PC-9 (cell line): ENCODE results near the gene COL18A1. TPM values are rescaled to one million over a fixed set of nuclear protein-coding genes. Genes with fewer than 3 reads are reported as not detected.
"Not testable (repeated sequence)": the region's sequence is repeated elsewhere in the genome, so short reads cannot be mapped to it uniquely, and the experiment has no call there.

Experiments used
- BruUV-seq: library from RNA; stranded (reverse); fragments of 400-500 nt; replicated peaks from 2 replicates; lab custom pipeline; 2021; lab: Mats Ljungman, UMichigan
- CTCF ChIA-PET: fragments of 300-600 bp; sonication (Branson Sonifier 250); formaldehyde crosslinking; loops from one replicate; lab custom pipeline; 2022; ENCODE audit warnings: antibody characterized with exemption; lab: Charles Lee
- POLR2A ChIA-PET: fragments of 300-600 bp; sonication (Branson Sonifier 250); formaldehyde crosslinking; loops from one replicate; lab custom pipeline; 2022; ENCODE audit warnings: antibody characterized with exemption; ENCODE audit not compliant: unreplicated experiment; lab: Charles Lee
- DNase-seq, 2 experiments: peaks; one replicate each; pipeline versions ENCODE4 v3.0.0 to v3.0.0-alpha.2; 2015 to 2022; ENCODE audit warnings: mixed read lengths in 1 of 2
- H2AFZ ChIP-seq: fragments of 200-600 bp; sonication (generic); 2 replicates; pipeline ENCODE4 v1.8.1; 2017; ENCODE audit warnings: antibody characterized with exemption
- H3F3A ChIP-seq: fragments of 200-600 bp; sonication (generic); 2 replicates; pipeline ENCODE4 v1.8.1; 2017; ENCODE audit warnings: antibody characterized with exemption, mild to moderate bottlenecking, low read depth; ENCODE audit not compliant: insufficient read depth
- H3K27ac ChIP-seq: fragments of 200-600 bp; sonication (generic); 2 replicates; pipeline ENCODE4 v1.6.1; 2016; ENCODE audit warnings: mixed run types
- H3K27me3 ChIP-seq: fragments of 200-600 bp; sonication (generic); 2 replicates; pipeline ENCODE4 v1.6.1; 2016; ENCODE audit warnings: low read depth, mixed run types; ENCODE audit not compliant: insufficient read depth
- H3K36me3 ChIP-seq: fragments of 200-600 bp; sonication (generic); 2 replicates; pipeline ENCODE4 v1.6.1; 2016; ENCODE audit warnings: low read depth, mixed run types
- H3K4me1 ChIP-seq: fragments of 200-600 bp; sonication (generic); replicated peaks from 2 replicates; pipeline ENCODE4 v1.6.1; 2016; ENCODE audit warnings: mixed run types; ENCODE audit not compliant: insufficient read depth
- H3K4me2 ChIP-seq: fragments of 200-600 bp; sonication (generic); 2 replicates; pipeline ENCODE4 v1.6.1; 2017; ENCODE audit warnings: mixed run types
- H3K4me3 ChIP-seq: fragments of 200-600 bp; sonication (generic); 2 replicates; pipeline ENCODE4 v1.6.1; 2016; ENCODE audit warnings: mixed run types
- H3K79me2 ChIP-seq: fragments of 200-600 bp; sonication (generic); 2 replicates; pipeline ENCODE4 v1.6.1; 2017; ENCODE audit warnings: low read depth, mixed run types
- H3K9me2 ChIP-seq: fragments of 200-600 bp; sonication (generic); 2 replicates; pipeline ENCODE4 v1.8.1; 2017; ENCODE audit warnings: mild to moderate bottlenecking; ENCODE audit not compliant: insufficient read depth
- H3K9me3 ChIP-seq: fragments of 200-600 bp; sonication (generic); 2 replicates; pipeline ENCODE4 v1.8.1; 2016; ENCODE audit warnings: low read depth; ENCODE audit not compliant: insufficient read depth
- H4K20me1 ChIP-seq: fragments of 200-600 bp; sonication (generic); 2 replicates; pipeline ENCODE4 v1.8.1; 2017; ENCODE audit not compliant: insufficient read depth
- EZH2 ChIP-seq: fragments of 200-600 bp; sonication (generic); IDR thresholded peaks from 2 replicates; pipeline ENCODE4 v1.8.0; 2017; ENCODE audit warnings: antibody characterized with exemption, low read depth
- intact Hi-C: fragments of 100-400 bp; cut with micrococcal nuclease; formaldehyde crosslinking; loops from one replicate; pipeline ENCODE4 v1.10.0; 2022; ENCODE audit not compliant: unreplicated experiment
- total RNA-seq: library from RNA; stranded (reverse); gene quantifications from 2 replicates; pipeline ENCODE4 v1.2.3, GENCODE V29; 2021
- TF ChIP-seq, protein P1 (sequence below): fragments of 200-600 bp; sonication (generic); conservative IDR thresholded peaks from 2 replicates; pipeline ENCODE4 v1.6.1; 2017; ENCODE audit warnings: mixed run types, antibody characterized with exemption, mild to moderate bottlenecking, moderate library complexity

The COL18A1 gene
- total RNA-seq, 1 experiment from 2014 or later = 82.4 TPM

DNA sequence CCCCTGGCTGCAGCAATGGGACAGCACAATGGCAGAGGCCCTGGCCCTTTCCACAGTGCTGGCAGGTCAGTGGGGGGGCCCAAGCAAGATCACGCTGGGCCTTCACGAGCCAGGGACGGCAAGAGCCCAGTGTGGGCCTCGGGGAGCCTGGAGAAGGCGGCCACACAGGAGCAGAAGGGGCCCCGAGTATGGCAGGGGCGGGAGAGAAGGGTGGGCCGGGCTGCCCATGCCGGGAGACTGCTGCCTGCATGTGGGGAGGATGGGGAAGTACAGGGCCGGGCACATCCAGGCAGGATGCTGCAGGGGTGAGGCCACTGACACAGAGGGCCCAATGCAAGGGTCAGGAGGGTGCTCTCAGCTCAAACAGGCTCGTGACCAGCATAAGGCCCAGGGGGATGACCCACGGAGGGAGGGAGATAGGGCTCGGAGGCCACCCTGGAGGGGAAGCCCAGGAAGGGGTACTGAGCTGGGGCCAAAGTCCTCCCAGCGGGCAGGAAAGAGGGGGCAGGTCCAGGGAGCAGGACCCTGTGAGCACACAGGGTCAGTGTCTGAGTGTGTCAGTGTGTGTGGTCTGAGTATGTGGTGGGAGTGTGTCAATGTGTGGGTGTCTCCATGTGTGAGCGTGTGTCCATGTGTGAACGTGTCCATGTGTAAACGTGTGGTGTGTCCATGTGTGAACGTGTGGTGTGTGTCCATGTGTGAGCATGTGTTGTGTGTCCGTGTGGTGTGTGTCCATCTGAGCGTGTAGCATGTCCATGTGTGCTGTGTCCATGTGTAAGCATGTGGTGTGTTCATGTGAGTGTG lies 124.2 kb downstream of the COL18A1 start:
- Histone ChIP-seq H2AFZ (no peak overlapping the region), H3K4me2 (no peak overlapping the region), H3K9me3 (no peaks in the 10 kb centered on the region), H3K27ac (no peak overlapping the region), H3K9me2 (no peaks in the 10 kb centered on the region), H3K4me3 (no peak overlapping the region), H3F3A (no peaks in the 10 kb centered on the region), H3K36me3 (peaks cover 5% of the 10 kb centered on the region), H4K20me1 (no peaks in the 10 kb centered on the region), H3K27me3 (no peaks in the 10 kb centered on the region), H3K79me2 (no peaks in the 10 kb centered on the region), H3K4me1 (no peaks in the 10 kb centered on the region)
- BruUV-seq = no TSS peak
- DNase-seq = no peak
- ChIA-PET POLR2A (no interaction called here), CTCF (no interaction called here)
- intact Hi-C loops = no loop called here
- TF ChIP-seq EZH2 = no peak
- TF ChIP-seq, protein P1, sequence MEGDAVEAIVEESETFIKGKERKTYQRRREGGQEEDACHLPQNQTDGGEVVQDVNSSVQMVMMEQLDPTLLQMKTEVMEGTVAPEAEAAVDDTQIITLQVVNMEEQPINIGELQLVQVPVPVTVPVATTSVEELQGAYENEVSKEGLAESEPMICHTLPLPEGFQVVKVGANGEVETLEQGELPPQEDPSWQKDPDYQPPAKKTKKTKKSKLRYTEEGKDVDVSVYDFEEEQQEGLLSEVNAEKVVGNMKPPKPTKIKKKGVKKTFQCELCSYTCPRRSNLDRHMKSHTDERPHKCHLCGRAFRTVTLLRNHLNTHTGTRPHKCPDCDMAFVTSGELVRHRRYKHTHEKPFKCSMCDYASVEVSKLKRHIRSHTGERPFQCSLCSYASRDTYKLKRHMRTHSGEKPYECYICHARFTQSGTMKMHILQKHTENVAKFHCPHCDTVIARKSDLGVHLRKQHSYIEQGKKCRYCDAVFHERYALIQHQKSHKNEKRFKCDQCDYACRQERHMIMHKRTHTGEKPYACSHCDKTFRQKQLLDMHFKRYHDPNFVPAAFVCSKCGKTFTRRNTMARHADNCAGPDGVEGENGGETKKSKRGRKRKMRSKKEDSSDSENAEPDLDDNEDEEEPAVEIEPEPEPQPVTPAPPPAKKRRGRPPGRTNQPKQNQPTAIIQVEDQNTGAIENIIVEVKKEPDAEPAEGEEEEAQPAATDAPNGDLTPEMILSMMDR = no peak

DNA sequence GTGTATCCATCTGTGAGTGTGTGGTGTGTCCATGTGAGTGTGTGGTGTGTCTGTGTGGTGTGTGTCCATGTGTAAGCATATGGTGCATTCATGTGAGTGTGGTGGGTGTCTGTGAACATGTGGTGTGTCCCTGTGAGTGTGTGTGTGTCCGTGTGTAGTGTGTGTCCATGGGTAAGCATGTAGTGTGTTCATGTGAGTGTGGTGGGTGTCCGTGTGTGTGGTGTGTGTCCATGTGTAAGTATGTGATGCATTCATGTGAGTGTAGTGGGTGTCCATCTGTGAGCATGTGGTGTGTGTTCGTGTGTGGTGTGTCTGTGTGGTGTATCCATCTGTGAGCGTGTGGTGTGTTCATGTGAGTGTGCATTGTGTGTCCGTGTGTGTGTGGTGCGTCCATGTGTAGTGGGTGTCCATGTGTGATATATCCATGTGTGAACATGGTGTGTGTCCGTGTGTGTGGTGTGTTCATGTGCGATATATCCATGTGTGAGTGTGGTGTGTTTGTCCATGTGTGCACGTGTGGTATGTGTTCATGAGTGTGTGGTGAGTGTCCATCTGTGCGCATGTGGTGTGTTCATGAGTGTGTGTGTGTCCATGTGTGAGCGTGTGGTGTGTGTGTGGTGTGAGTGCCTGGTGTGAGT lies 124.9 kb downstream of the COL18A1 start:
- CTCF ChIA-PET = no interaction called here
- TF ChIP-seq EZH2 = no peak
- TF ChIP-seq, protein P1 = no peak
- Histone ChIP-seq H3K36me3 (peaks cover 5% of the 10 kb centered on the region), H3K9me2 (no peaks in the 10 kb centered on the region), H3K4me1 (no peaks in the 10 kb centered on the region), H4K20me1 (no peaks in the 10 kb centered on the region), H3K4me2 (no peak overlapping the region), H3K79me2 (no peaks in the 10 kb centered on the region), H2AFZ (no peak overlapping the region), H3K4me3 (no peak overlapping the region), H3K27me3 (no peaks in the 10 kb centered on the region), H3K9me3 (no peaks in the 10 kb centered on the region), H3K27ac (no peak overlapping the region), H3F3A (no peaks in the 10 kb centered on the region)
- DNase-seq = no peak
- POLR2A ChIA-PET = no interaction called here
- BruUV-seq = no TSS peak
- intact Hi-C loops = no loop called here

DNA sequence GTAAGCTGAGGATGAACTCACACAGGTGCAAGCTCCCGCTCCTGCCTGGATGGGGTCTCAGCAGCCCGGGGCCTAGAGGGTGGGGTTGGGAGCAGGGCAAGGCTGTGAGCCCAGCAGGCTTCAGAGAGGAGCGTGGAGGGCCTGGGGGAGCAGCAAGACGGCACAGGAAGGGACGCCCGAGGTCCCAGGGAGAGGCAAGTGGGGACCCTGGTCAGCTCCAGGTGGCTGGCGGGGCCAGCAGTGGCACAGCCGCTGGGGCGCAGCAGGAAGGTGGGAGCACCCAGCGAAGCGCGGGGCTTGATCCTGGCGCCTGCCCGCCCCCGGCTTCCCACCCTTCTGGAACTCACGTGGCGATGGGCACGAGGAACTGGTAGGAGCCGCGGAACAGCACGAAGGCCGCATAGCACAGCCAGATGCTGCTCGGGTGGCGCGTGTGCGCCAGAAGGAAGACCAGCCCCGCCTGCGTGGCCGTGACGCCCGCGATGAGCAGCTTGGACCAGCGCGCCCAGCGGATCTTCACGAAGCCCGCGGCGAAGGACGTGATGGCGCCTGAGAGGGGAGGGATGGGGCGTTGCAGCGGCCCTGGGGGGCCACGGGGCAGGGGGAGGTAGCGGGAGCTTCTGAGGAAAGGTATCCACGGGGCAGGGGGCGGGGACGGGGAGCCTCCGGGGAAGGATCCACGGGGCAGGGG lies 125.6 kb downstream of the COL18A1 start:
- BruUV-seq = no TSS peak
- Histone ChIP-seq H2AFZ (no peak overlapping the region), H3K36me3 (peaks cover 5% of the 10 kb centered on the region), H3K27ac (no peak overlapping the region), H3K27me3 (no peaks in the 10 kb centered on the region), H3K4me3 (no peak overlapping the region), H3K4me1 (no peaks in the 10 kb centered on the region), H3K79me2 (no peaks in the 10 kb centered on the region), H3K9me2 (no peaks in the 10 kb centered on the region), H3K9me3 (no peaks in the 10 kb centered on the region), H4K20me1 (no peaks in the 10 kb centered on the region), H3F3A (no peaks in the 10 kb centered on the region), H3K4me2 (no peak overlapping the region)
- no peak for DNase-seq
- TF ChIP-seq, protein P1 = no peak
- no peak for TF ChIP-seq EZH2
- ChIA-PET CTCF (no interaction called here), POLR2A (no interaction called here)
- intact Hi-C loops = no loop called here

DNA sequence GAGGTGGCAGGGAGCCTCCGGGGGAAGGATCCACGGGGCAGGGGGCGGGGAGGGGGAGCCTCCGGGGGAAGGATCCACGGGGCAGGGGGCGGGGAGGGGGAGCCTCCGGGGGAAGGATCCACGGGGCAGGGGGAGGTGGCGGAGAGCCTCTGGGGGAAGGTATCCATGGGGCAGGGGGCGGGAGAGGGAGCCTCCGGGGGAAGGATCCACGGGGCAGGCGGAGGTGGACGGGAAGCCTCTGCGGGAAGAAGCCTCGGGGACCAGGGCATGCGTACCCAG lies 126.1 kb downstream of the COL18A1 start:
- H3K36me3 ChIP-seq, H3F3A ChIP-seq, DNase-seq, H3K4me2 ChIP-seq, H4K20me1 ChIP-seq, H2AFZ ChIP-seq, H3K4me1 ChIP-seq, H3K4me3 ChIP-seq, BruUV-seq, H3K9me3 ChIP-seq, H3K79me2 ChIP-seq, CTCF ChIA-PET, intact Hi-C loops, POLR2A ChIA-PET, H3K27ac ChIP-seq, H3K9me2 ChIP-seq, H3K27me3 ChIP-seq: not testable (repeated sequence)
